Lung (tissue), 12 donors: ENCODE results near the gene ERI3. TPM values are rescaled to one million over a fixed set of nuclear protein-coding genes. Genes with fewer than 3 reads are reported as not detected.

ENCODE experiments used
- ATAC-seq: fragments of 200-7000 bp; cut with Tn5 transposase; one replicate; pipeline ENCODE4 v1.9.1; 2020; ENCODE audit warnings: moderate number of reproducible peaks; ENCODE audit not compliant: insufficient read depth, low FRiP score
- DNase-seq, 3 donors: peaks; one replicate each; pipeline ENCODE4 v3.0.0-alpha.2; 2013 to 2017
- H3K27ac ChIP-seq, 2 donors: one replicate each; pipeline ENCODE4 v1.5.1; 2013; ENCODE audit warnings: mild to moderate bottlenecking in 2 of 2, moderate library complexity in 2 of 2, control low read depth in 1 of 2, inconsistent platforms in 1 of 2, low read depth in 1 of 2, low read length in 1 of 2
- H3K27me3 ChIP-seq, 3 donors: one replicate each; pipeline ENCODE4 v1.5.1; 2013; ENCODE audit warnings: low read length in 2 of 3; ENCODE audit not compliant: control insufficient read depth in 3 of 3, insufficient read depth in 3 of 3
- H3K36me3 ChIP-seq, 4 donors: one replicate each; pipeline ENCODE4 v1.5.1; 2013; ENCODE audit warnings: low read length in 4 of 4, mild to moderate bottlenecking in 1 of 4, moderate library complexity in 1 of 4; ENCODE audit not compliant: control insufficient read depth in 4 of 4, insufficient read depth in 4 of 4
- H3K4me1 ChIP-seq, 5 donors: one replicate each; pipeline ENCODE4 v1.5.1; 2013; ENCODE audit warnings: low read length in 5 of 5, mild to moderate bottlenecking in 2 of 5, moderate library complexity in 1 of 5; ENCODE audit not compliant: control insufficient read depth in 5 of 5, insufficient read depth in 5 of 5
- H3K4me3 ChIP-seq: one replicate; pipeline ENCODE4 v1.5.1; 2013; ENCODE audit warnings: mild to moderate bottlenecking, control low read depth, moderate library complexity
- H3K9ac ChIP-seq, 2 donors: one replicate each; pipeline ENCODE4 v1.5.1; 2013; ENCODE audit warnings: low read length in 2 of 2, control low read depth in 1 of 2; ENCODE audit not compliant: insufficient read depth in 1 of 2
- H3K9me3 ChIP-seq, 4 donors: one replicate each; pipeline ENCODE4 v1.5.1; 2013; ENCODE audit warnings: low read length in 3 of 4, mild to moderate bottlenecking in 1 of 4, moderate library complexity in 1 of 4; ENCODE audit not compliant: control insufficient read depth in 4 of 4, insufficient read depth in 3 of 4
- WGBS, 2 donors: extraction: QIAGEN DNeasy Blood & Tissue Kit; methylation state at CpG; one replicate each; pipeline ENCODE4 v1.1.7; 2013; 5-methylcytosine and 5-hydroxymethylcytosine counted together
- polyA plus RNA-seq, 2 donors: library from polyadenylated mRNA; stranded (reverse); fragments of 200-250 nt; gene quantifications; one replicate each; pipeline ENCODE4 v1.2.1, GENCODE V29; 2013
- total RNA-seq, 2 donors: library from RNA; depleted of rRNA in 1 of 2; stranded (reverse); fragments of >200 nt in 1 of 2; gene quantifications; one replicate each; pipeline ENCODE4 v1.2.1, GENCODE V29; 2014 to 2021
- TF ChIP-seq, protein P1 (sequence below): IDR thresholded peaks from 2 replicates; pipeline ENCODE4 v1.5.1; 2012; ENCODE audit warnings: mild to moderate bottlenecking; ENCODE audit errors: control extremely low read depth, extremely low read depth
- donor health status: control.
- donor health status: control.
- donor health status: Bipolar disorder and iron deficiency.
- donor health status: healthy.
- donor health status: DM: yes; HTN: yes; CAD: no.

Gene ERI3
- total and polyA plus RNA-seq, 4 donors: 26.6 to 56.2 (median 40.8) TPM

- Histone ChIP-seq H3K36me3 (peaks cover 0 to 16% (median 14%) of the 10 kb centered on the region in 4 donors), H3K9ac (no peak overlapping the region), H3K27me3 (no peaks in the 10 kb centered on the region), H3K9me3 (peaks cover 0 to 3% (median 0%) of the 10 kb centered on the region in 4 donors), H3K4me1 (peaks cover 0 to 9% (median 0%) of the 10 kb centered on the region in 5 donors), H3K27ac (no peak overlapping the region), H3K4me3 (no peak overlapping the region)
- no peak for DNase-seq
- ATAC-seq: no peak
- TF ChIP-seq, protein P1, sequence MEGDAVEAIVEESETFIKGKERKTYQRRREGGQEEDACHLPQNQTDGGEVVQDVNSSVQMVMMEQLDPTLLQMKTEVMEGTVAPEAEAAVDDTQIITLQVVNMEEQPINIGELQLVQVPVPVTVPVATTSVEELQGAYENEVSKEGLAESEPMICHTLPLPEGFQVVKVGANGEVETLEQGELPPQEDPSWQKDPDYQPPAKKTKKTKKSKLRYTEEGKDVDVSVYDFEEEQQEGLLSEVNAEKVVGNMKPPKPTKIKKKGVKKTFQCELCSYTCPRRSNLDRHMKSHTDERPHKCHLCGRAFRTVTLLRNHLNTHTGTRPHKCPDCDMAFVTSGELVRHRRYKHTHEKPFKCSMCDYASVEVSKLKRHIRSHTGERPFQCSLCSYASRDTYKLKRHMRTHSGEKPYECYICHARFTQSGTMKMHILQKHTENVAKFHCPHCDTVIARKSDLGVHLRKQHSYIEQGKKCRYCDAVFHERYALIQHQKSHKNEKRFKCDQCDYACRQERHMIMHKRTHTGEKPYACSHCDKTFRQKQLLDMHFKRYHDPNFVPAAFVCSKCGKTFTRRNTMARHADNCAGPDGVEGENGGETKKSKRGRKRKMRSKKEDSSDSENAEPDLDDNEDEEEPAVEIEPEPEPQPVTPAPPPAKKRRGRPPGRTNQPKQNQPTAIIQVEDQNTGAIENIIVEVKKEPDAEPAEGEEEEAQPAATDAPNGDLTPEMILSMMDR: no peak
- 96 to 100% methylated on average over 2 of the region's 2 CpGs for WGBS, 2 donors
Measured at GRCh38 chr1:44284184-44284583, 70.9 kb downstream of the ERI3 start.

GRCh38 chr1:44283524-44284173 is 71.4 kb downstream of the ERI3 start:
- DNase-seq: no peak
- Histone ChIP-seq H3K4me1 (peaks cover 0 to 9% (median 0%) of the 10 kb centered on the region in 5 donors), H3K27me3 (no peaks in the 10 kb centered on the region), H3K36me3 (peaks cover 0 to 16% (median 14%) of the 10 kb centered on the region in 4 donors), H3K27ac (no peak overlapping the region), H3K9ac (no peak overlapping the region), H3K4me3 (no peak overlapping the region), H3K9me3 (peaks cover 0 to 3% (median 0%) of the 10 kb centered on the region in 4 donors)
- ATAC-seq: no peak
- TF ChIP-seq, protein P1: no peak
- 85 to 91% methylated on average over 3 of the region's 3 CpGs for WGBS, 2 donors

GRCh38 chr1:44282704-44283426 is 72.2 kb downstream of the ERI3 start:
- WGBS, 2 donors: 88 to 91% methylated on average over 8 of the region's 8 CpGs
- Histone ChIP-seq H3K9ac (no peak overlapping the region), H3K36me3 (peaks cover 0 to 15% (median 11%) of the 10 kb centered on the region in 4 donors), H3K4me1 (peaks cover 0 to 9% (median 0%) of the 10 kb centered on the region in 5 donors), H3K4me3 (no peak overlapping the region), H3K27ac (peak overlapping the region in 1 of 2 donors; percentile 6), H3K27me3 (no peaks in the 10 kb centered on the region), H3K9me3 (peaks cover 0 to 3% (median 0%) of the 10 kb centered on the region in 4 donors)
- ATAC-seq (no peak), DNase-seq (no peak)
- TF ChIP-seq, protein P1: no peak
